Right renal pelvis (tissue), 4 donors: ENCODE results near the gene GTPBP3. TPM values are rescaled to one million over a fixed set of nuclear protein-coding genes. Genes with fewer than 3 reads are reported as not detected.
"Not testable (repeated sequence)": the region's sequence is repeated elsewhere in the genome, so short reads cannot be mapped to it uniquely, and the experiment has no call there.

ENCODE experiments used
- DNase-seq, 4 donors: peaks; one replicate each; pipeline ENCODE4 v3.0.0-alpha.2; 2013; ENCODE audit warnings: low read depth in 4 of 4, low spot score in 3 of 4, missing footprints in 1 of 4
- polyA plus RNA-seq, 4 donors: library from polyadenylated mRNA; unstranded; fragments of 120-200 nt; gene quantifications; one replicate each; pipeline ENCODE4 v1.2.1, GENCODE V29; 2013; ENCODE audit not compliant: insufficient read length in 4 of 4

The GTPBP3 gene, protein sequence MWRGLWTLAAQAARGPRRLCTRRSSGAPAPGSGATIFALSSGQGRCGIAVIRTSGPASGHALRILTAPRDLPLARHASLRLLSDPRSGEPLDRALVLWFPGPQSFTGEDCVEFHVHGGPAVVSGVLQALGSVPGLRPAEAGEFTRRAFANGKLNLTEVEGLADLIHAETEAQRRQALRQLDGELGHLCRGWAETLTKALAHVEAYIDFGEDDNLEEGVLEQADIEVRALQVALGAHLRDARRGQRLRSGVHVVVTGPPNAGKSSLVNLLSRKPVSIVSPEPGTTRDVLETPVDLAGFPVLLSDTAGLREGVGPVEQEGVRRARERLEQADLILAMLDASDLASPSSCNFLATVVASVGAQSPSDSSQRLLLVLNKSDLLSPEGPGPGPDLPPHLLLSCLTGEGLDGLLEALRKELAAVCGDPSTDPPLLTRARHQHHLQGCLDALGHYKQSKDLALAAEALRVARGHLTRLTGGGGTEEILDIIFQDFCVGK
- 10 to 100 TPM; 15.3 to 20.8 (median 18.7) TPM for polyA plus RNA-seq

DNA sequence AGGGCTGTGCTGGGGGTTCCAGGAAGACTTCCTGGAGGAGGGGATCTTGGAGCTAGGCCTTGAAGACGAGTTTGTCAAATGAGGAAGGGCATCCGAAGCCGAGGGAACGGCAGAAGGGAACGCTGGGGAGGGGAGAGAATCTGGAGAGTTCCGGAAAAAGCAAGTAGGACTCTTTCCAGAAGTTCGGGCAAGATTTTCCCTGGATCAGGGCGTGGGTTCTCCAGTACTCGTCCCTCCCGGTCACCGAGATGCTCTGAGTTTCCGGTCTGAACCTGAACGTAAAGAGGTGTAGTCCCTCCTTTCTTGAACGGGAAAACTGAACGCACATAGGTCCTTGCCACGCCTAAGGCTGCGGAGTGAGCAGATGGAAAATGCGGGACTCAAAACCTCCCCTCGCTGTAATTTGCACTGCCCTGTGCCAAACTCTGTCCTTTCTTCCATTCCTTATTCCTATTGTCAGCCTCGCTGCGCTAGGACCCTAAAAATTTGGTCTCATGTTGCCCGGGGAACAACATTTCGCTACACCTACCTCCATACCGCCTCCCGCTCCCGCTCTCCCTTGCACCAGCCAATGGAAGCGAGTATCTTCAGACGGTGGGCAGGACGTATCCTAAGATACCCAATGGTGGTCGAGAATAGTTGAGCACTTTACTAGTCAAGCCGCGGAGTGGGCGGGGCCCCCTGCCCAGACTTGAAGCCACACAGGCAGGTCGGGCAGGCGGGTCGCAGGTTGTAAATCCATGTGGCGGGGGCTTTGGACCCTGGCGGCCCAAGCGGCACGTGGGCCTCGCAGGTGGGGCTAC is at the start of gene GTPBP3:
Gene GTPBP3 (plus strand): TSS at position 682 of the 803 bp plus-strand sequence. CDS start 59 bp downstream, at position 741.
- peak; percentile 88 to 98 (median 97) for DNase-seq

DNA sequence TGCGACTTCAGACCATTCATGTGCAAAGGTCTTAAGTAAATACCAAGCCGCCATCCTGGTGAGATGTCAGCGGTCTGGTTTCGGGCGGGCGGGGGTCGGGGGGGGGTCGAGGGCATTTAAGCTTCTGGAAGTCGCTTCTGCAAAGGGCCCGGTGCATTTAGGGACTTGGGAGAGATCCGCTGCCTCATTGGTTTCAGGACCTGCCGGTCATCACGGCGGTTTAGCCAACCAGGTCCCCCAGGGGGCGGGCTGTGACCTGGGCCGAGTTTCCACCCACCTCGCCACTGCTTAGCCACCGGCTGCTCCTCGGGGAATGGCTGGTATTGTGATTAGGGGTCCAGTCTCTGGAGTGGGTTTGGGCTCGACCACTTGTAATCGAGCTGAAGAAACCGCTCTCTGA is 47.9 kb upstream of the GTPBP3 start:
- DNase-seq: peak in 2 of 4 donors; percentile 42 to 53

DNA sequence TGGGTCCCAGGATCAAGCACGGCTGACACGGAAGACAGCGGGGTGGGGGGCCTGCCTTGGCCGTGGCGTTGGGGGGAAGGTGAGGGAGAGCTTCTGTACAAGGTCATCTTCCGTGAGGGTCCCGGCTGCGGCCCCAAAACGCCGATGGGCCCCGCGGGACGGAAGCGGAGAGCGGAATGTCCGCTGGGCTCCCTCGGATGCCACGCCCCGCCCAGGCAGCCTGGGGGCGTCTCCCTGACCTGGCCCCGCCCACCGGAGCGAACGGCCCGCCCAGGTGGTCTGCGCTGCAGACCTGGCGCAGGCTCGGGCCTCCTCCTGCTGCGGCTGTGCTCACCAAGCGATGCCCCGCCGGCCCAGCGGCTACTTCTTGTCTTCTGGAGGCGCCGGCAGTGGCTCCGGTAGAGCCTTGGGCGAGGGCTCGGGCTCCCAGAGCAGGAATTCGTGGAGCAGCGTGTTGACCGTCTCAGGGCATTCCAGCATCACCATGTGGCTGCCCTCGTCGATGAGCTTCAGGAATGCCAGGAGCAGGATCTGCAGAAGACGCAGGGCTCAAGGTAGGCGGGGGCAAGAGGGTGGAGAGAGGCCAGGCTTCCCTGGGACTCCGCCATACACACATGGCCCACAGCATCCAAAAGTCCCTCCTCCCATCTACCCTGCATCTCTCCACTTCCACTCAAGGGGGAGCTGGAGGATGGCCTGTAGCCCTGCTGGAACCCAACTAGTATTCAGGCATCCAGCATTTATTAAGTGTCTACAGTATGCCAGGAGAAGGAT is 44.9 kb upstream of the GTPBP3 start:
- peak; percentile 64 to 68 (median 65) for DNase-seq

DNA sequence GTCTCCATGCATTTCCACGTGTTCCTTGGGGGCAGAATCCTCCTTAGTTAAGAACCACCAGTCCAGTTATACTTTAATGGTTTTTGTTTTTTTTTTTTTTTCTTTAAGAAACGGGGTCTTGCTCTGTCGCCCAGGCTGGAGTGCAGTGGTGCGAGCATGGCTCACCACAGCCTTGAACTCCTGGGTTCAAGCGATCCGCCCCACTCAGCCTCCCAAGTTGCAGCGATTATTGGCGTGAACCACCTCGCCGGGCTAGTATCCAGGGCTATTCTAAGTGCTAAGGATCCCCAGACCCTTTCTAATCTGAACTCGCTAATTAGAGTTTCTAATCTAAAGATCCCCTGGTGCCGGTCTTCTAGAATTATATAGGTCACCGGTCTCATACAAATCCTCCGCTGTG is 43.7 kb upstream of the GTPBP3 start:
- DNase-seq: no peak

DNA sequence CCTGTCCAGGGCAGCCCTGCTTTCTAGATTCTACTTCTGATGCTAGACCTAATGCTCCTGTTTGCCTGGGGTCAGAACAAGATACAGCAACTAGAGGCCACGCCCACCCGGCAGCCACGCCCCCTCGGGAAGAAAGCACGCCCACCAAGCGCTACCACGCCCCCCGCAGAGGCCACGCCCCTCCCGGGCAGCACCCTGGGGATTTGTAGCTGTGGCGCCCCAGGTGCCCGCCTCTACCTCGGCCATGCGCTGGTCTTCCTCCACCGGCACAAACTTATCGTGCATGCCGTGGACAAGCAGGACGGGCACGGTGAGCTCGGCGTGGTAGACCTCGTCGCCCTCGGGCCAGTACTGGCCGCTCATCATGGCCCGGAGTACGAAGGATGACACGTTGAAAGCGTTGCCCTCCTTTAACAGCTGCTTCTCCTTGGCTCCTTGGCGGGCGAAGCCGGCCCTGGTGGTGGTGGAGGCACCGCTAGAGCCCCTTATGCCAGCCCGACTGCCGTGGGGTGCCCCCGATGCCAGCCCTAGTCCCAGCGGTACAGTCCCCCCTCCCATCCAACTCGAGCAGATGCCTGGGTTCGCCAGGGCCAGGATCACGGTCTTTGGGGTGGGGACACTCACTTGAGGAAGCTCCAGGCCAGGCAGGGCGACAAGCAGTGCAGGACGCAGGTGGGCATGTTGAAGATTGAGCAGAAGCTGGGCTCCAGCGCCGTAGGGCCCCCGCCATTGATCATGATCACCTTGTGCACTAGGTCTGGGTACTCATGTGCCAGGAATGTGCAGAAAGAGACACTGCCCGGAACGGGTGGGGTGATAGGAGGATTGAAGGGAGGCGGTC is 43.1 kb upstream of the GTPBP3 start:
- no peak for DNase-seq

DNA sequence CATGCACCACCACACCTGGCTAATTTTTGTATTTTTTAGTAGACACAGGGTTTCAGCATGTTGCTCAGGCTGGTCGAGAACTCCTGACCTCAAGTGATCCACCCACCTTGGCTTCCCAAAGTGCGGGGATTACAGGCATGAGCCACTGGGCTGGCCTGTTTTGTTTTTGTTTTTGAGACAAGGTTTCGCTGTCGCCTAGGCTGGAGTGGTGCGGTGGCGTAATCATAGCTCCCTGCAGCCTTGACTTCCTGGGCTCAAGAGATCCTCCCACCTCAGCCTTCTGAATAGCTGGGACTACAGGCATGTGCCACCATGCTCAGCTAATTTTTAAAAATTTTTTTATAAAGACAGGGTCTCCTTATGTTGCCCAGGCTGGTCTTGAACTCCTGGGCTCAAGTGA is 41.8 kb upstream of the GTPBP3 start:
- not testable (repeated sequence) for DNase-seq

DNA sequence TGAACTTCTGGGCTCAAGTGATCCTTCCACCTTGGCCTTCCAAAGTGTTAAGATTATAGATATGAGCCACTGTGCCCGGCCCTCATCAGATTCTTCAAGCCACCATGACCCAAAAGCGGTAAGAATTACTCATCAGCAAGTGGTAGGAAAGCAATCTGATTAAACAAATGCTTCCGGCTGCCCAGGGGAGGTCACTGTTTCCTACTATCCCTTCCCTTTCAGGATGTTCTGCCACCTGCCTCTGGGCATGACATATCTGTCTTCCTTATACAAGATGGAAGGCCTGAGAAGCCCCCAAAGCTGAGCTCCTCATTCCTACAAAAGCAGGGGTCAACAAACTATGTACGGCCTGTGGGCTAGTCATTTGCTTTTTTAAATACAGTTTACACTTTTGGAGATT is 41.1 kb upstream of the GTPBP3 start:
- no peak for DNase-seq

DNA sequence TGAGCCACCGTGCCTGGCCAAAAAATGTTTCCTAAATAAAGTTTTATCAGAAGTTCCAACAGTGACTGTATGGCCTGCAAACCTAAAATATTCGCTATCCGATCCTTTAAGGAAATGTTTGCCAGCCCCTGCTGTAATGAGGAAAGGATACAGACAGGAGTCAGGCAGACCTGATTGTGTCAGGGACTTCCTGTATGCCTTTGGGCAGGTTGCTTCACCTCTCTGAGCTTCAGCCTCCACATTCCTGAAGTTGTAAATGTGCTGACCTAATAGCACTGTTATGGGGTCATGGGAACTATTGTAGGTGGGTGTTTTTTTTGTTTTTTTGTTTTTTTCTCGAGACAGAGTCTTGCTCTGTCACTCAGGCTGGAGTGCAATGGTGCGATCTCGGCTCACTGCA is 40.4 kb upstream of the GTPBP3 start:
- DNase-seq: no peak

DNA sequence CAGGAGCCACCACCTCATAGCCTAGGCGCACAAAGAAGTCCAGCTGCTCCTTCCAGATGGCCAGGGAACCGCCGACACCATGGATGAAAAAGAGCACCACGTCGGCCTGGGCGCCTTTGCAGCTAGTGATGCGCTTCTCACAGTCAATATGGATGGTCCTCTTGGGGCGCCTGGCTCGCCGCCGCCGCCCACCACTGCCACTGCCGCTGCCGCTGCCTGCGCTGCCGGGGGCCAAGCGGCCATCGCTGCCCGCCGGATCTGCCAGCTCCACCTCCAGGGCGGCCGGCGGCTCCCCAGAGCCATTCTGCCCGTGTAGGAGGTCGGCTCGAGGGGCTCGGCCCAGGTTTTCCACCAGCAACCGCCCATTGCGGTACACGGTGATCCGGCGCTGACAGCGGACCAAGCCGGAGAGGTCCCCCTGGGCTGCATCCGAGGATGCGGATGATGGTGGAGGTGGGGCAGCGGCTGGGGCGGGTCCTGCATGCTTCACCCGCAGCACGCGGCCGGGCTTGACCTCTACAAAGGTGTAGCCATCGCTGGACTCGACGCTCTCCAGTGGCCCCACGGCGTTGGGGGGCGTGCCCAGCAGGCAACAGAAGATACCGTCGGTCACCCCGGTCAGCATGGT is 36.2 kb upstream of the GTPBP3 start:
- DNase-seq: no peak

DNA sequence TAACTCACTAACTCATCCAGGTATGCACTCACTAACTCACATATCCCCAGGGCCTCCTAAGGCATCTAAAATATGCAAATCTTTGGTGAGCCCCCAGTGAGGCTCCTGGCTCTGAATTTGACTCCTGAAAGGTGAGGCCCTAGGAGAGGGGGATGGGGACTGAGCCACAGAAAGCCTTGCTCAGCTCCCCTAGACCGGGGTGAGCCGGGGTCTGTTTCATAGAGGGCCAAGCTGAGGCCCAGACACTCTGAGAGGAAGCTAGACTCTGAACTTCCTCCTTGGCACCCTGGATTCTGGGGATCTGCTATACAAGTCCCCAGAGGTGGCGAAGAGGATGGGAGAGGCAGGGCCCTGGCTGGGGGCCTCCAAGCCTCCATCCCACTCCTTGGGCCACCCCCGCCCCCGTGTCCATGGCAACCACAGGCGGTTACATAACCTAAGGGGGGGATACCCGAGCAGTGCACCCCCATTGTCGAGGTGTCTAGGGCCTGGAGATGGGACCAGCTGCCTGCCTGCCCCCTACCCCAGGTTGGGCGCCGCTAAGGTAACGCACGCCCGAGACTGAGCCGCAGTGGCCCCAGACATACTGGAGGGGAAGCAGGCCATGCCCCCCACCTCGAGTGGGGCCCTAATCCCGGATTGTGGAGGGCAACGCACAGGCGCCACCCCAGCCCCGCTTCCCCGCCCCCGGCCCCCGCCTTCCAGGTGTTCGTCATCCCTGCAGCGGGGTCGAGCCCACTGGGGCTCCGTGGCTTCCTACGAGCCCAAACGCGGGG is 34.8 kb upstream of the GTPBP3 start:
- DNase-seq: no peak

DNA sequence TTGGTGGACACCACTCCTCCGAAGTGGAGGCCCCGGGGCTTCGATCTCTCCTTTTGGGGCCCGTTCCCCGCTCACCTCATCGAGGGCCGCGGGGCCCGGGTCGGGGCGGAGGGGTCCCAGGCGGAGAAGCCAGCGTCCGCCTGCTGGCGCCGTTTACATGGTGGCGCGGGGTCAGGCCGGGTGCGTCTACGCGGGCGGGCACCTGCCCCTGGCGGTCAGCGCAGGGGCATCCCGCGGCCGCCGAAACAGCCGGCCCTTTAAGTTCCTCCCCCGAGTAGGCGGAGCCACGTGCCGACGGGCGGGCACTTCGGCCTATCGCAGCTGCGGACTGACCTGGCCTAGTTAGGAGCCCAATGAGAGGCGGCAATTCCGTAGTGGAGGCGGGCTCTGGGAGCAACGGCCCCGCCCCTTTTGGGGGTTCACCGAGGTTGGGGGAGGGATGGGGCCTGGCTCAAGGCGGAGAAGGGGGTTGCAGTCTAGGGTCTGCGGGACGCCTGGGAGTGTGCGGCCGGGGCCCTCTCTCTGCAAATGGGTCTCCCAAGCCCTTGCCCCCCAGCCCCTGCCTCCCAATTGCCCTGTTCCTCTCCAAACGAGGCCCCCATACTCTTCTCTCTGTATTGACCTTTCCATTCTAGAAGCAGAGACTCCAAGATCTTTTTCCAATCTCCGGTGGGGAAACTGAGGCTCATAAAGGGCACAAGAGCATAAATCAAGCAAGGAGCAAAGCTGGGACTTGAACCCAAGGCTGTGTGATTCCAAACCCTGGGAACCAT is 34.0 kb upstream of the GTPBP3 start, which contains the start of gene ABHD8:
Gene ABHD8 (minus strand): TSS at position 259 of the 773 bp plus-strand sequence. CDS start 1,809 bp downstream, outside the sequence.
- peak; percentile 85 to 91 (median 88) for DNase-seq

DNA sequence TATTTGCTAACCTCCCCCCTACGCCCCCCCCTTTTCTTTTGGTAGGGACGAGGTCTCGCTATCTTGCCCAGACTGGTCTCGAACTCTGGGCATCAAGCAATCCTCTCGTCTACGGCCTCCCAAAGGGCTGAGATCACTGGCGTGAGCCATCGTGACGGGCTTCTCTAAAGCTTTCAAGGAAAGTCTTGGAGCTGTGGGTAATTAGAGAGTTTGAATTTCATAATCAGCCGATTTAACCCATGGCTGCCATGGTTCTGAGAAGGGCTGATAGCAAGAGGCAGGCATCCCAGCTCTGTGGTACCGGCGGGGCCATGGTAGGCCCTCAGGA is 33.4 kb upstream of the GTPBP3 start:
- no peak for DNase-seq

DNA sequence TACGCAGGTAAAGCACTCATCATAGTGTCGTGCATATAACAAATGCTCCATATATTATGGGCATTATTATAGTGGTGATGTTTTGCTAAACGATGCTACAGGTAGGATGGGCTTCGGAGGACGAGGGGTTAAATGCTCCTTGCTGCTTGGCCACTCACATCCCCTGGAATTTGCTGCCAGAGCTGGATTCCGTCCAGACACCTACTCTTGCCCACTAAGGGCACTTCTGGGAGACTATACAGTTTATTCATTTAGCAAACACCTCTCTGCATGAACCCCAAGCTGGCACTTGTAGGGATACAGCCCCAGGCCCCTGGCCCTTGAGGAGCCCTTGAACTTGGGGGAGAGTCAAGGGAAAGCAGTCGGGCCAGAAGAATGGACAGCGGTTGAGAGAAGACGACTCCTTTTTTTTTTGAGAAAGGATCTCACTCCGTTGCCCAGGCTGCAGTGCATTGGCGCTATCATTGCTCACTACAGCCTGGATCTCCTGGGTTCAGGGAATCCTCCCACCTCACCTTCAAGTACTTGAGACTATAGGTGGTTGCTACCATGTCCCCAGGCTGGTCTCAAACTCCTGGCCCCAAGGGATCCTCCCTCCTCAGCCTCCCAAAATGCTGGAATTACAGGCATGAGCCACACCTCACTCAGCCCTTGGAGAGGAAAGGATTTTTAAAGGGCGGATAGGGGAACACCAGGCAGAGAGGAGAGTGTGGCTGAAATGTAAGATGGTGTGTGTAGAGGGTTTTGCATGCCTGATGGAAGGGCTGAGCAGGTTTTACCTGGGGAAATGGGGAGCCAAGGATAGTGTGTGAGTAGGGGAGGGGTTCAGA is 32.8 kb upstream of the GTPBP3 start:
- no peak for DNase-seq

DNA sequence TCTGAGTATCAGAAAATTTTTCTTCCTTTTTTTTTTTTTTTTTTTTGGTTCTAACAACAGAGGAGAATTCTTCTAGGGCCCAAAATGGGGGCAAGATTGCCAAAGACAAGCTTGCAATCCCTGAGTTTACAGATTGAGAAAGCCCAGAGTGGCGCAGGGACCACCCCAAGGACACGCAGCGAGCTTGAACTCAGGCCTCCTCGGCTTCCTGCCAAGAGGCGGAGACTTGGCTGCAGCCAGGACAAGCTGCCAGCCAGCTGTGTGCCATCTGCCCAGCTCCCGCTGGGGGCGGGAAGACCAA is 32.2 kb upstream of the GTPBP3 start:
- DNase-seq: no peak

DNA sequence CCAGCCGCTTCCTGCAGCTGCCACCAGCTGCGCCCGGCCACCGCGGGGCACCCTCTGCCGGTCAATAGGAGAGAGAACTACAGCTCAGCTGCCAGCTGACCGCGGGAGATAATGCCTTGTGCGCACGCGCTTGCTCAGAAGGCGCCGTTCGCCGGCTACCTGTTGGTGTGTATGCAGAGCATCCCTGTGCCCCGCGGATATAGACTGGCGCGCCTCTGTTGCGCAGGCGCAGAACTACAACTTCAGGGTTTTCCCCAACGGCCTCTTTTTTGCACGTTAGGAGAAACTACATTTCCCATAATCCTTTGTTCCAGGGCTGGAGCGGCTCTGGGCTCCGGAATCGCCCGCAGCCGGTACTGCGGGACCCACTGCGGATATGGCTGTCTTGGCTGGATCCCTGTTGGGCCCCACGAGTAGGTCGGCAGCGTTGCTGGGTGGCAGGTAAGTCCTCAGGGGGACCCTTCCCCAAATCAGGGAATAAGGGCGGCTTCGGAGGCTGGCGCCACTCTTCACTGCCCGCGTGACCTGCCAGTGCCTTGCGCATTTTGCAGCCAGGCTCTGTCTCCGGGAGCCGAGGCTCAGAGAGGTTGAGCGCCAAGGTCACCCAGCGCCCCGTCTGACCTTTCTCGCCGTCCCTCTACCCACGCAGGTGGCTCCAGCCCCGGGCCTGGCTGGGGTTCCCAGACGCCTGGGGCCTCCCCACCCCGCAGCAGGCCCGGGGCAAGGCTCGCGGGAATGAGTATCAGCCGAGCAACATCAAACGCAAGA is 31.7 kb upstream of the GTPBP3 start, which contains the start of gene MRPL34:
Gene MRPL34 (plus strand): TSS at position 356 of the 768 bp plus-strand sequence. CDS start 21 bp downstream, at position 377.
- peak; percentile 93 to 96 (median 95) for DNase-seq

DNA sequence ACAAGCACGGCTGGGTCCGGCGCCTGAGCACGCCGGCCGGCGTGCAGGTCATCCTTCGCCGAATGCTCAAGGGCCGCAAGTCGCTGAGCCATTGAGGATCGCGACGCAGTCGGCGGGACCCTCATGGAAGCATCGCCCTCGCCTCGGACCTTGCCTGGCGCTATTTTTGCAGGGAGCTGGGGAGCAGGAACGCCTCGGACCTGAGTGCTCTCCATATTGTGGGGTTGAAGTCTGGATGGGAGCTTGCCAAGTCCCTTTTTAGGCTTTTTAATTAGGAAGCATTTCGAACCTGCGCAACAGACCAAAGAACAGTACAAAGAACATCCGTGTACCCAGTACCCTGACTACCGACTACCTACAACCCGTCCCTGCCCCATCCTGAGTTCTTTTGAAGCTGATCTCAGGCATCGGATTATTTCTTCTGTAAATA is 31.1 kb upstream of the GTPBP3 start:
- DNase-seq: no peak
